SK-N-SH (cell line): Measurements from ENCODE around the gene MTCH1. TPM values are rescaled to one million over a fixed set of nuclear protein-coding genes. Genes with fewer than 3 reads are reported as not detected.

Experiments
- CTCF ChIA-PET: fragments of 300-600, 350-600 bp; formaldehyde crosslinking; extraction: SDS; loops from one replicate; lab custom pipeline; 2021; lab: Yijun Ruan, JAX
- POLR2A ChIA-PET: fragments of 350-600 bp; sonication (Branson Sonifier 250); formaldehyde crosslinking; extraction: SDS; loops from one replicate; lab custom pipeline; 2020; ENCODE audit warnings: antibody characterized with exemption, inconsistent platforms; lab: Yijun Ruan, JAX
- DNase-seq: peaks from one replicate; pipeline ENCODE4 v3.0.0; 2012
- H2AFZ ChIP-seq: fragments of 200-600 bp; sonication (generic); 2 replicates; pipeline ENCODE4 v1.8.1; 2016; ENCODE audit warnings: antibody characterized with exemption, mild to moderate bottlenecking, low read depth
- H3F3A ChIP-seq: fragments of 200-600 bp; sonication (generic); replicated peaks from 2 replicates; pipeline ENCODE3; 2016; ENCODE audit warnings: antibody characterized with exemption, mild to moderate bottlenecking; ENCODE audit not compliant: insufficient read depth
- H3K27ac ChIP-seq, 2 experiments: fragments of 200-500 bp in 1 of 2; fragments of 200-600 bp in 1 of 2; sonication (Bioruptor generic) in 1 of 2; sonication (generic), shearing (Covaris generic) in 1 of 2; 2 replicates each; pipeline versions ENCODE4 v1.5.1 to v1.6.1; 2014 to 2016; ENCODE audit warnings: low read depth in 2 of 2, inconsistent platforms in 1 of 2, low read length in 1 of 2, mild to moderate bottlenecking in 1 of 2, mixed read lengths in 1 of 2
- H3K27me3 ChIP-seq: fragments of 200-600 bp; sonication (generic), shearing (Covaris generic); 2 replicates; pipeline ENCODE4 v1.6.1; 2016; ENCODE audit warnings: mixed run types; ENCODE audit not compliant: insufficient read depth
- H3K36me3 ChIP-seq, 2 experiments: fragments of 200-500 bp in 1 of 2; fragments of 200-600 bp in 1 of 2; sonication (Bioruptor generic) in 1 of 2; sonication (generic) in 1 of 2; replicated peaks in 1 of 2; 2 replicates each; pipeline versions ENCODE3 to v1.5.1; 2014 to 2016; ENCODE audit warnings: low read length in 1 of 2, mild to moderate bottlenecking in 1 of 2; ENCODE audit not compliant: insufficient read depth in 2 of 2, control insufficient read depth in 1 of 2
- H3K4me1 ChIP-seq, 2 experiments: fragments of 200-500 bp in 1 of 2; fragments of 200-600 bp in 1 of 2; sonication (Bioruptor generic) in 1 of 2; sonication (generic), shearing (Covaris generic) in 1 of 2; 2 replicates each; pipeline versions ENCODE4 v1.5.1 to v1.6.1; 2014 to 2016; ENCODE audit warnings: low read depth in 1 of 2, low read length in 1 of 2, mixed run types in 1 of 2; ENCODE audit not compliant: insufficient read depth in 2 of 2, control insufficient read depth in 1 of 2
- H3K4me2 ChIP-seq: fragments of 200-600 bp; sonication (generic), shearing (Covaris generic); 2 replicates; pipeline ENCODE4 v1.6.1; 2017; ENCODE audit warnings: mixed run types
- H3K4me3 ChIP-seq, 2 experiments: fragments of 200-500 bp in 1 of 2; fragments of 200-600 bp in 1 of 2; sonication (Bioruptor generic) in 1 of 2; sonication (generic), shearing (Covaris generic) in 1 of 2; 2 replicates each; pipeline versions ENCODE4 v1.5.1 to v1.8.1; 2014 to 2016; ENCODE audit warnings: low read depth in 2 of 2, inconsistent platforms in 1 of 2, low read length in 1 of 2, mild to moderate bottlenecking in 1 of 2, mixed read lengths in 1 of 2, moderate library complexity in 1 of 2
- H3K79me2 ChIP-seq: fragments of 200-600 bp; sonication (generic); 2 replicates; pipeline ENCODE4 v1.8.1; 2017; ENCODE audit warnings: mild to moderate bottlenecking; ENCODE audit not compliant: insufficient read depth
- H3K9ac ChIP-seq: fragments of 200-600 bp; sonication (generic); 2 replicates; pipeline ENCODE4 v1.6.1; 2017; ENCODE audit warnings: mixed run types
- H3K9me2 ChIP-seq: fragments of 200-600 bp; sonication (generic); 2 replicates; pipeline ENCODE4 v1.6.1; 2017; ENCODE audit warnings: mixed run types
- H3K9me3 ChIP-seq: fragments of 200-600 bp; sonication (generic); 2 replicates; pipeline ENCODE4 v1.6.1; 2017; ENCODE audit warnings: mixed run types, mild to moderate bottlenecking, moderate library complexity
- H4K20me1 ChIP-seq: fragments of 200-600 bp; sonication (generic); 2 replicates; pipeline ENCODE4 v1.6.1; 2017; ENCODE audit warnings: mild to moderate bottlenecking, mixed run types; ENCODE audit not compliant: insufficient read depth
- EP300 ChIP-seq, 2 experiments: IDR thresholded peaks; 2 replicates each; pipeline versions ENCODE4 v1.4.0 to v1.6.1; 2012; ENCODE audit warnings: borderline replicate concordance in 1 of 2, low read depth in 1 of 2, low read length in 1 of 2
- EZH2phosphoT487 ChIP-seq: fragments of 200-600 bp; sonication (generic); IDR thresholded peaks from 2 replicates; pipeline ENCODE4 v1.6.1; 2017; ENCODE audit warnings: low read depth, mixed run types, mild to moderate bottlenecking, antibody characterized with exemption, moderate library complexity, borderline replicate concordance
- FOSL2 ChIP-seq: IDR thresholded peaks from 2 replicates; pipeline ENCODE4 v1.4.0; 2012; ENCODE audit warnings: low read depth, mild to moderate bottlenecking, moderate library complexity, borderline replicate concordance
- FOXM1 ChIP-seq: IDR thresholded peaks from 2 replicates; pipeline ENCODE4 v1.4.0; 2012; ENCODE audit warnings: low read depth, mild to moderate bottlenecking
- GABPA ChIP-seq: IDR thresholded peaks from 2 replicates; pipeline ENCODE4 v1.4.0; 2012; ENCODE audit warnings: low read depth, mild to moderate bottlenecking
- IRF3 ChIP-seq: fragments of 150-350 bp; IDR thresholded peaks from 2 replicates; pipeline ENCODE4 v1.6.1; 2016; ENCODE audit warnings: mild to moderate bottlenecking, low read depth, low read length
- JUND ChIP-seq: IDR thresholded peaks from 2 replicates; pipeline ENCODE4 v1.4.0; 2012
- MEF2A ChIP-seq: IDR thresholded peaks from 2 replicates; pipeline ENCODE4 v1.4.0; 2012; ENCODE audit warnings: low read depth, borderline replicate concordance
- MXI1 ChIP-seq: IDR thresholded peaks from 2 replicates; pipeline ENCODE4 v1.6.1; 2012; ENCODE audit warnings: mild to moderate bottlenecking, low read depth, low read length, improper control_type of control experiment
- RAD21 ChIP-seq: IDR thresholded peaks from 2 replicates; pipeline ENCODE4 v1.6.1; 2012; ENCODE audit warnings: mild to moderate bottlenecking, low read length
- REST ChIP-seq: IDR thresholded peaks from 2 replicates; pipeline ENCODE4 v1.6.1; 2012; ENCODE audit warnings: mild to moderate bottlenecking, low read depth, low read length, moderate library complexity
- SIN3A ChIP-seq: IDR thresholded peaks from 2 replicates; pipeline ENCODE4 v1.6.1; 2012; ENCODE audit warnings: low read depth, mild to moderate bottlenecking, low read length, moderate library complexity, borderline replicate concordance
- SMC3 ChIP-seq: IDR thresholded peaks from 2 replicates; pipeline ENCODE4 v1.6.1; 2012; ENCODE audit warnings: low read depth, low read length, improper control_type of control experiment
- TAF1 ChIP-seq: IDR thresholded peaks from 2 replicates; pipeline ENCODE4 v1.6.1; 2012; ENCODE audit warnings: low read depth, mild to moderate bottlenecking, low read length, moderate library complexity, borderline replicate concordance
- TCF12 ChIP-seq: IDR thresholded peaks from 2 replicates; pipeline ENCODE4 v1.4.0; 2012
- TEAD4 ChIP-seq: IDR thresholded peaks from 2 replicates; pipeline ENCODE4 v1.4.0; 2012; ENCODE audit warnings: mild to moderate bottlenecking, borderline replicate concordance; ENCODE audit not compliant: insufficient read depth
- USF1 ChIP-seq: IDR thresholded peaks from 2 replicates; pipeline ENCODE4 v1.4.0; 2012; ENCODE audit warnings: low read depth, borderline replicate concordance
- YY1 ChIP-seq: IDR thresholded peaks from 2 replicates; pipeline ENCODE4 v1.4.0; 2012; ENCODE audit warnings: low read depth, mild to moderate bottlenecking
- ZBTB33 ChIP-seq: IDR thresholded peaks from 2 replicates; pipeline ENCODE4 v1.4.0; 2012; ENCODE audit warnings: low read depth, borderline replicate concordance
- WGBS: methylation state at CpG from one replicate; pipeline ENCODE4 v1.1.6; 2017; ENCODE audit warnings: low lambda C conversion rate; 5-methylcytosine and 5-hydroxymethylcytosine counted together
- polyA plus RNA-seq, 3 experiments: library from polyadenylated mRNA; depleted of rRNA; stranded (reverse); fragments of >200 nt; gene quantifications; 2 replicates each; pipeline ENCODE4 v1.2.3, GENCODE V29; 2012

Gene MTCH1
- polyA plus RNA-seq, 1 of the 3 experiments (the other 2 are of a cell fraction): 151 TPM

GRCh38 chr6:36969240-36969691 lies 16.7 kb downstream of the MTCH1 start:
- CTCF ChIA-PET: interaction anchor here (4.3 kb wide), 1 partner anchor 49 kb away, joined by 13 read pairs; no protein-coding TSS in a partner anchor
- no peak overlapping the region for H3K9ac ChIP-seq
- no peak overlapping the region for H3K27ac ChIP-seq
- H4K20me1 ChIP-seq: peaks cover 6% of the 10 kb centered on the region; the same call in 1 of the 2 replicates
- no peaks in the 10 kb centered on the region for H3K79me2 ChIP-seq
- no peak overlapping the region for H2AFZ ChIP-seq
- POLR2A ChIA-PET: no interaction called here
- no peaks in the 10 kb centered on the region for H3K9me3 ChIP-seq
- WGBS: 96% methylated on average over 9 of the region's 14 CpGs
- H3K27me3 ChIP-seq: no peaks in the 10 kb centered on the region
- H3K4me2 ChIP-seq: no peak overlapping the region
- no peaks in the 10 kb centered on the region for H3K9me2 ChIP-seq
- DNase-seq: no peak
- H3K4me3 ChIP-seq: no peak overlapping the region
- peaks cover 16% of the 10 kb centered on the region for H3F3A ChIP-seq
- no peak for TF ChIP-seq EP300 (IDR thresholded peaks at IDR 0.05; ENCODE audit: borderline replicate concordance in 1 of 2, low read depth in 1 of 2, low read length in 1 of 2)
- no peak for TF ChIP-seq EZH2phosphoT487
- no peak for TF ChIP-seq YY1
- no peak for TF ChIP-seq TCF12
- TF ChIP-seq ZBTB33: no peak
- TF ChIP-seq TEAD4: no peak
- no peak for TF ChIP-seq SIN3A
- no peak for TF ChIP-seq MXI1
- TF ChIP-seq FOXM1: no peak
- TF ChIP-seq USF1: no peak
- TF ChIP-seq MEF2A: no peak
- no peak for TF ChIP-seq FOSL2
- no peak for TF ChIP-seq JUND
- TF ChIP-seq SMC3: no peak
- TF ChIP-seq GABPA: no peak
- no peak for TF ChIP-seq IRF3
- TF ChIP-seq TAF1: no peak
- no peak for TF ChIP-seq REST
- no peak for TF ChIP-seq RAD21
- H3K36me3 ChIP-seq: peaks cover 40 to 74% of the 10 kb centered on the region in 2 experiments
- H3K4me1 ChIP-seq: peaks cover 0 to 3% of the 10 kb centered on the region in 2 experiments; a peak in 1 of 4 replicates
